BE2C (cell line): ENCODE data around the gene ZNF516.

ENCODE experiments used
- DNase-seq: peaks from one replicate; pipeline ENCODE4 v3.0.0-alpha.2; 2020
- H3K27me3 ChIP-seq: fragments of 250-450 bp; sonication (Bioruptor Pico); 2 replicates; pipeline ENCODE4 v1.5.1; 2020; ENCODE audit warnings: mild to moderate bottlenecking
- H3K36me3 ChIP-seq: fragments of 250-450 bp; sonication (Bioruptor Pico); 2 replicates; pipeline ENCODE4 v1.5.1; 2020; ENCODE audit warnings: mild to moderate bottlenecking
- H3K4me1 ChIP-seq: fragments of 250-450 bp; sonication (Bioruptor Pico); 2 replicates; pipeline ENCODE4 v1.5.1; 2020
- H3K4me3 ChIP-seq: 2 replicates; pipeline ENCODE4 v1.5.1; 2011; ENCODE audit warnings: low read depth, low read length
- H3K9me3 ChIP-seq: fragments of 250-450 bp; sonication (Bioruptor Pico); 2 replicates; pipeline ENCODE4 v1.5.1; 2020
- TF ChIP-seq, protein P1 (sequence below): IDR thresholded peaks from 2 replicates; pipeline ENCODE4 v1.5.1; 2012; ENCODE audit warnings: mild to moderate bottlenecking, low read depth, low read length

The ZNF516 gene

GRCh38 chr18:76446321-76447257 lies 48.5 kb downstream of the ZNF516 start:
- H3K9me3 ChIP-seq: no peaks in the 10 kb centered on the region
- no peaks in the 10 kb centered on the region for H3K27me3 ChIP-seq
- TF ChIP-seq, protein P1, sequence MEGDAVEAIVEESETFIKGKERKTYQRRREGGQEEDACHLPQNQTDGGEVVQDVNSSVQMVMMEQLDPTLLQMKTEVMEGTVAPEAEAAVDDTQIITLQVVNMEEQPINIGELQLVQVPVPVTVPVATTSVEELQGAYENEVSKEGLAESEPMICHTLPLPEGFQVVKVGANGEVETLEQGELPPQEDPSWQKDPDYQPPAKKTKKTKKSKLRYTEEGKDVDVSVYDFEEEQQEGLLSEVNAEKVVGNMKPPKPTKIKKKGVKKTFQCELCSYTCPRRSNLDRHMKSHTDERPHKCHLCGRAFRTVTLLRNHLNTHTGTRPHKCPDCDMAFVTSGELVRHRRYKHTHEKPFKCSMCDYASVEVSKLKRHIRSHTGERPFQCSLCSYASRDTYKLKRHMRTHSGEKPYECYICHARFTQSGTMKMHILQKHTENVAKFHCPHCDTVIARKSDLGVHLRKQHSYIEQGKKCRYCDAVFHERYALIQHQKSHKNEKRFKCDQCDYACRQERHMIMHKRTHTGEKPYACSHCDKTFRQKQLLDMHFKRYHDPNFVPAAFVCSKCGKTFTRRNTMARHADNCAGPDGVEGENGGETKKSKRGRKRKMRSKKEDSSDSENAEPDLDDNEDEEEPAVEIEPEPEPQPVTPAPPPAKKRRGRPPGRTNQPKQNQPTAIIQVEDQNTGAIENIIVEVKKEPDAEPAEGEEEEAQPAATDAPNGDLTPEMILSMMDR: no peak
- peaks cover 11% of the 10 kb centered on the region; the same call in 1 of the 2 replicates for H3K36me3 ChIP-seq
- peaks cover 8% of the 10 kb centered on the region; the same call in 1 of the 2 replicates for H3K4me1 ChIP-seq
- no peak for DNase-seq
- H3K4me3 ChIP-seq: no peak overlapping the region

DNA sequence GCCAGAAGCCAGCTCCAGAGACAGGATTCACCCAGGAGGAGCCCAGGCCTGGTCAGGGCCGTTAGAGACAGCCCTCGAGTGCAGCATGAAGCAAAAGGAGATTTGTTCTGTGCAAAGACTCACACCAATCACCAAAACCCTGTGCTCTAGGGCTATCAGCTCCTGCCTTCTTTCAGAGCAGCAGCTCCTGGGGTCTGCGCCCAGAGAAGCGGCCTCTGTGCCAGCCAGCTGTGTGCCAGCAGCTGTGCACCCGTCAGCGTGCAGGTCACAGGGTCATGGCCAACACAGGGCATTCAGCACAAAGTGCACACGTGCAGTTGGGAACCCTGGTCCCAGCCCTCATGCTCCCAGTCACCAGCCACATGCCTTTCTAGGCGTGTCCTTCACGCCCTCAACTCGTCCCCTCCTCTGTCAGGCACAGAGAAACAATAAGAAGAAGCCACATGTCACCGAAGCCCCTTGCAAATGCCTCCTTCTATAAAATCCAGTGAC lies 49.3 kb downstream of the ZNF516 start:
- no peaks in the 10 kb centered on the region for H3K27me3 ChIP-seq
- TF ChIP-seq, protein P1: no peak
- H3K9me3 ChIP-seq: no peaks in the 10 kb centered on the region
- H3K36me3 ChIP-seq: peaks cover 15% of the 10 kb centered on the region
- no peak for DNase-seq
- H3K4me3 ChIP-seq: no peak overlapping the region
- H3K4me1 ChIP-seq: peaks cover 8% of the 10 kb centered on the region; the same call in 1 of the 2 replicates

- Histone ChIP-seq H3K4me1 (peaks cover 8% of the 10 kb centered on the region; the same call in 1 of the 2 replicates), H3K9me3 (no peaks in the 10 kb centered on the region), H3K27me3 (no peaks in the 10 kb centered on the region), H3K4me3 (no peak overlapping the region), H3K36me3 (peaks cover 17% of the 10 kb centered on the region)
- no peak for DNase-seq
- TF ChIP-seq, protein P1: no peak
Observed at GRCh38 chr18:76445275-76445674, 49.8 kb downstream of the ZNF516 start.

DNA sequence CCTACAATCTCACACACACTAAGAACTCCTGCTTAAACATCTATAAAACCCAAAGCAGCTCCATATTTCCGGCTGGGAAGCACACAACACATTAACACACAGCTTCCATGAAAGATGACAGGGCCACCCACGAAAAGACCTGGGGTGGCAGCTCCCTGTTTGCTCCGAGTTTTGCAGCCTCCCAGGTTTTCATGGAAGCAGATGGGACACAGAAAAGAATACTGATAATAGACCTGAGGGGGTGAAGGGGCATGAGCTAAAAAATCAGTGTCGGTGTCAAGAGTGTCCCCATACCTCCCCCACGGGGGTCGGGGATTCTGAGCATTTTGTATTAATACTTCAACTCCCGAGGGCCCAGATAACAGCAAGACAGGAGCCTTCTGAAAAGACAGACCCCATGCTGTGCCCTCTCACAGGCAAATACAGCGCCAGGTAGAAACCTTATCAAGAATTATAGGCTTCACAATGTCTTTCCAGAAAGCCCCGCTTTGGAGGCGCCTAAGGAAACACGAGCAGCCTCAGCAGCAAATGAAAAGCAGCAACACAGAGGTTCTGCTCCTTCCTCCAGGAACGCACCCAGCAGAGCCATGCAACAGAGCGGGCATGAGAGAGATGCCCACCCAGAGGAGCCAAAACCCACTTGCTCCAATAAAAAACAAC lies 50.5 kb downstream of the ZNF516 start:
- peaks cover 17% of the 10 kb centered on the region for H3K36me3 ChIP-seq
- no peaks in the 10 kb centered on the region for H3K27me3 ChIP-seq
- DNase-seq: no peak
- H3K9me3 ChIP-seq: no peaks in the 10 kb centered on the region
- H3K4me3 ChIP-seq: no peak overlapping the region
- TF ChIP-seq, protein P1: no peak
- H3K4me1 ChIP-seq: peaks cover 8% of the 10 kb centered on the region; the same call in 1 of the 2 replicates

GRCh38 chr18:76443519-76444445 lies 51.3 kb downstream of the ZNF516 start:
- Histone ChIP-seq H3K9me3 (no peaks in the 10 kb centered on the region), H3K4me3 (no peak overlapping the region), H3K4me1 (peaks cover 8% of the 10 kb centered on the region; the same call in 1 of the 2 replicates), H3K36me3 (peaks cover 17% of the 10 kb centered on the region), H3K27me3 (no peaks in the 10 kb centered on the region)
- DNase-seq: peak; percentile 28
- TF ChIP-seq, protein P1: no peak
